A549 (cell line): ENCODE measurements around the gene DYRK1A.

Experiments used
- CTCF ChIP-seq: fragments of >200 bp; sonication (Bioruptor Twin); formaldehyde crosslinking; IDR thresholded peaks from 3 replicates; pipeline ENCODE4 v1.5.1; 2016
- E2F6 ChIP-seq: IDR thresholded peaks from 2 replicates; pipeline ENCODE4 v1.6.1; 2012; ENCODE audit warnings: low read depth, borderline replicate concordance
- POLR2A ChIP-seq: IDR thresholded peaks from 2 replicates; pipeline ENCODE4 v1.6.1; 2012; ENCODE audit warnings: mild to moderate bottlenecking, low read length
- RAD21 ChIP-seq, 2 experiments: fragments of >200 bp in 1 of 2; sonication (Bioruptor Twin) in 1 of 2; formaldehyde crosslinking in 1 of 2; IDR thresholded peaks in 1 of 2; conservative IDR thresholded peaks in 1 of 2; 2 replicates in 1 of 2; 3 replicates in 1 of 2; pipeline ENCODE4 v1.6.1; 2012 to 2018; ENCODE audit warnings: inconsistent platforms in 1 of 2

- no peak for TF ChIP-seq CTCF
- TF ChIP-seq RAD21 (conservative IDR thresholded peaks at IDR 0.05 in 1 of 2, IDR thresholded peaks at IDR 0.05 in 1 of 2) = no peak
- TF ChIP-seq E2F6 = no peak
- no peak for TF ChIP-seq POLR2A
These were observed 208.2 kb downstream of the DYRK1A start for GRCh38 chr21:37574751-37575150.
